OCI-LY3 (cell line): ENCODE data around the gene ARSG.

Experiments
- H2AFZ ChIP-seq: fragments of 200-600, 300-600 bp; shearing (Covaris generic); 2 replicates; pipeline ENCODE4 v1.6.0; 2014; ENCODE audit warnings: antibody characterized with exemption, low read depth, low read length
- H3K27ac ChIP-seq: fragments of 200-600, 300-600 bp; sonication (generic); 2 replicates; pipeline ENCODE4 v1.5.1; 2014; ENCODE audit warnings: mild to moderate bottlenecking, low read length, moderate library complexity, mixed read lengths
- H3K27me3 ChIP-seq: fragments of 200-600, 300-600 bp; sonication (generic); 2 replicates; pipeline ENCODE4 v1.6.1; 2014; ENCODE audit warnings: low read depth, low read length, mixed read lengths
- H3K36me3 ChIP-seq: fragments of 200-600, 300-600 bp; sonication (generic); replicated peaks from 2 replicates; pipeline ENCODE3; 2014; ENCODE audit warnings: low read depth, low read length, mixed read lengths
- H3K4me1 ChIP-seq: fragments of 300-600, 200-600 bp; sonication (generic); 2 replicates; pipeline ENCODE4 v1.6.1; 2014; ENCODE audit warnings: low read length, mixed read lengths
- H3K4me2 ChIP-seq: fragments of 200-600, 300-600 bp; sonication (generic); 2 replicates; pipeline ENCODE4 v1.6.1; 2014; ENCODE audit warnings: low read length, mixed read lengths
- H3K4me3 ChIP-seq: fragments of 300-600, 200-600 bp; sonication (generic); 2 replicates; pipeline ENCODE4 v1.5.1; 2014; ENCODE audit warnings: antibody characterized with exemption, mild to moderate bottlenecking, low read length, moderate library complexity
- H3K79me2 ChIP-seq: fragments of 300-600, 200-600 bp; shearing (Covaris generic); 2 replicates; pipeline ENCODE4 v1.6.1; 2014; ENCODE audit warnings: mild to moderate bottlenecking, low read length, mixed read lengths
- H3K9ac ChIP-seq: fragments of 300-600, 200-600 bp; shearing (Covaris generic); 2 replicates; pipeline ENCODE4 v1.6.0; 2014; ENCODE audit warnings: mild to moderate bottlenecking, low read length, moderate library complexity
- H3K9me3 ChIP-seq: fragments of 200-600, 300-600 bp; shearing (Covaris generic); 2 replicates; pipeline ENCODE4 v1.6.1; 2014; ENCODE audit warnings: low read length, mixed read lengths; ENCODE audit not compliant: insufficient read depth
- H4K20me1 ChIP-seq: fragments of 200-600, 300-600 bp; sonication (generic); 2 replicates; pipeline ENCODE4 v1.6.1; 2016; ENCODE audit warnings: low read length, mixed read lengths; ENCODE audit not compliant: insufficient read depth
- CTCF ChIP-seq: fragments of 200-600, 300-600 bp; sonication (generic); IDR thresholded peaks from 2 replicates; pipeline ENCODE4 v1.5.1; 2014; ENCODE audit warnings: antibody characterized with exemption, low read length, low read depth
- EZH2phosphoT487 ChIP-seq: fragments of 200-600 bp; shearing (Covaris generic); IDR thresholded peaks from 2 replicates; pipeline ENCODE4 v1.6.1; 2018; ENCODE audit warnings: antibody characterized with exemption, mixed run types, low read depth

ARSG gene

GRCh38 chr17:68450801-68451200 lies 159.5 kb downstream of the ARSG start:
- H3K27ac ChIP-seq, result no peak overlapping the region
- no peak overlapping the region for H3K4me2 ChIP-seq
- H3K36me3 ChIP-seq, result peaks cover 6% of the 10 kb centered on the region
- no peak overlapping the region for H3K9ac ChIP-seq
- H3K9me3 ChIP-seq, result no peaks in the 10 kb centered on the region
- H2AFZ ChIP-seq, result no peak overlapping the region
- TF ChIP-seq CTCF, result no peak
- TF ChIP-seq EZH2phosphoT487, result no peak
- H3K27me3 ChIP-seq, result peaks cover 5% of the 10 kb centered on the region
- H3K79me2 ChIP-seq, result no peaks in the 10 kb centered on the region
- H3K4me3 ChIP-seq, result no peak overlapping the region
- H3K4me1 ChIP-seq, result peaks cover 6% of the 10 kb centered on the region; the same call in 1 of the 2 replicates
- no peaks in the 10 kb centered on the region for H4K20me1 ChIP-seq

GRCh38 chr17:68451670-68452354 lies 160.5 kb downstream of the ARSG start:
- peaks cover 6% of the 10 kb centered on the region for H3K36me3 ChIP-seq
- H3K4me2 ChIP-seq, result no peak overlapping the region
- H3K4me1 ChIP-seq, result peaks cover 13% of the 10 kb centered on the region
- H3K27me3 ChIP-seq, result peaks cover 13% of the 10 kb centered on the region
- H3K4me3 ChIP-seq, result no peak overlapping the region
- H4K20me1 ChIP-seq, result no peaks in the 10 kb centered on the region
- TF ChIP-seq CTCF (no peak), EZH2phosphoT487 (no peak)
- no peaks in the 10 kb centered on the region for H3K79me2 ChIP-seq
- no peaks in the 10 kb centered on the region for H3K9me3 ChIP-seq
- no peak overlapping the region for H2AFZ ChIP-seq
- no peak overlapping the region for H3K9ac ChIP-seq
- no peak overlapping the region for H3K27ac ChIP-seq

- peaks cover 6% of the 10 kb centered on the region for H3K36me3 ChIP-seq
Observed at GRCh38 chr17:68452724-68453290, 161.5 kb downstream of the ARSG start.

More at GRCh38 chr17:68452724-68453290, 161.5 kb downstream of the ARSG start:
- no peak overlapping the region for H3K4me3 ChIP-seq
- H3K9me3 ChIP-seq, result no peaks in the 10 kb centered on the region
- no peak overlapping the region for H2AFZ ChIP-seq
- H3K27me3 ChIP-seq, result peaks cover 13% of the 10 kb centered on the region
- peaks cover 13% of the 10 kb centered on the region for H3K4me1 ChIP-seq
- H3K4me2 ChIP-seq, result no peak overlapping the region
- H3K79me2 ChIP-seq, result no peaks in the 10 kb centered on the region
- no peak overlapping the region for H3K27ac ChIP-seq
- no peak overlapping the region for H3K9ac ChIP-seq
- TF ChIP-seq EZH2phosphoT487, result no peak
- TF ChIP-seq CTCF, result no peak
- H4K20me1 ChIP-seq, result no peaks in the 10 kb centered on the region
